CD4-positive, alpha-beta T cell treated with Interferon alpha-2 for 1 hour (primary cell): Measurements from ENCODE around the gene AK9.

ENCODE experiments used
- DNase-seq, 2 donors: peaks; one replicate each; pipeline ENCODE4 v3.0.0-alpha.2; 2020 to 2022

AK9 gene

GRCh38 chr6:109508166-109508860, 182.7 kb downstream of the AK9 start:
- DNase-seq, result no peak

DNA sequence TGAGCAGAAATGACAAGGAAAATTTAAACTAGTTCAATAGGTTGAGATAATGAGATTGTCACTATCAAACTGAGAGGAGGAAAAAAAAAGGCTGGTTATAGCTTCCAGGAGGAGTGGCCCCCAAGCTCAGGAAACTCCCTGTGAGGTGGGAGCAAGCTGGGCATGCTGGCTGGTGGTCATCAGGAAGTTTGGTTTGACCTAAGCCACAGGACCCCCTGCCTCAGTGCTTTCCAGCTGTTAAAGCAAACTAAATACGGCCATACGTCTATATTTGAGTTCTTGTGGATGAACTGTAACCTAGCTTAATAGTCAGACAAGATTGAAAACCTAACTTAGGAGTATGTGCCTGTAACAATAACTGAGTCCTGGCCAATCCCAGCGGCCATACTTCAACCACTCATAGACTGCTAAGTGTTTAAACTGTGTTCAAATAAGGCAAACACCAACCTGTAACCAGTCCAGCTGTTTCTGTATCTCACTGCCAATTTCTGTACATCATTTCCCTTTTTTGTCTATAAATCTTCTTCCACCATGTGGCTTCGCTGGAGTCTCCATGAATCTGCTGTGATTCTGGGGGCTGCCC, 183.4 kb downstream of the AK9 start:
- DNase-seq, result no peak

DNA sequence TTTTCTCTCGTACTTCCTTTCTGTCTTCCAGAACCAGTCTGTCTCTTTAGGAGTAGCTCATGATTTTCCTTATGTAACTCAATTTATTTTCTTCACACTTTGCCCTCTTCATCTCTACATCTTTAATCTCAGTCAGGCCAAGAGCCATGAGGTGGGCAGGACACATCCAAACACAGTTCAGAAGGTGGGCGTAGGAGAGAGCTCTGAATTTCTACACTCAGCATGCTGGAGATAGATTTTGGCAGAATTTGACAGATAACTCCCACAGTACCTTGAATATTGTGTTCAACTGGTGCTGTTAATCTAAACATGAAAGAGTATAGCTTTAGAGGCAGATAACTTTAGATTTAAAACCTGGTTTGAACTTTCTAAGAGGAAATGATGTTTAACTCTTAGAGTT, 184.2 kb downstream of the AK9 start:
- no peak for DNase-seq

DNA sequence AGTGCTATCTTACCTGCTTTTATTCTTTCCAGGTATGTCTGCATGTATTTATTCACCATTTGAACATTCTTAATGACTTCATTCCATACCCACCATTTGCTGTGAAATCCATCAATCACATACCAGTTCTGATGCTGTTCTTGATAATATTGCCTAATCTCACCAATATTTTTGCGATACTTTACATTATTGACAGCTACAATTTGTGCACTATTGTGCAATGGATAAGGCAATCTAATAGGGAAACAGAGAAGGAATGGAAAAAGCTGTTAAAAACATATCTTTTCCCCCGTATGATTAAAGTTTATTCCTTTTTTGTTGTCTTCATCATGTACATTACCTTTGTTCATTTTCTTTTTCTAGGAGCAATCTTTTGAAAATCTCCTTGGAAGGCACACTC, 184.7 kb downstream of the AK9 start:
- no peak for DNase-seq

DNA sequence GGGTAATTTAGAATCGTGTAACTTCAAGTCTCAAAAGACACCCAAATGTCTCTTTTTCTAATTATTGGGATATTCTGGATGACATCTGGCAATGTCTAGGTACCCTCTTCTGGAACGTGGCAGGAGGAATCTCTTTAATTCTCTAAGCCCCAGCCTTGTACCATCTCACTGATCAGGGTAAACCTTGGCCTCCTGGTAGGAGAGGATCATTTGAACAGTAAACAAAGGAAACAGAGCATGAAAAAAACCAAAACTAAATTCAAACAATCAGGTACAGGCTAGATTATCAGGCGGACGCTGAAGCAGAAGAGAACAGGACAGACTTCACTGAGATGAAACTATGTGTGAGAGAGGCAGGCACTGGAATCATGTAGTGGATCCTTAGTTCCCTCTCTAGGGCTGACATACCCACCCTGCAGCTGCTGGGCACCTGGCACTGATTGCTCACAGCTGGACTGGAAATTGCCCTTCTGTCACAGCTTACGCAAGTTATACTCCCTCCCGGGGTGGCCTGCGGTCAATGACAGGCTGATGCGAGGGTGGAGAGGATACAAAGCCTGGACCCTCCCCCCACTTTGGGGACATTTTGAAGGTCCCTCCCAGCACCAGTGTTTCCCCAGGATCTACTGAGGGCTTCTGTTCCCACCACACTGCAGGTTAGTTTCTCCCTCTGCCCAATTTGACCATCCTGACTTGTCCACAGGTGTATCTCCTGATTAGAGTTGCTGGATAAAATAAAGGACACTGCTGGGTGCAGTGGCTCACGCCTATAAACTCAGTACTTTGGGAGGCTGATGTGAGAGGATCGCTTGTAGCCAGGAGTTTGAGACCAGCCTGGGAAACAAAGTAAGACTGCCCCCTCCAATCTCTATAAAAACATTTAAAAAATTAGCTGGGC, 187.4 kb downstream of the AK9 start:
- no peak for DNase-seq

DNA sequence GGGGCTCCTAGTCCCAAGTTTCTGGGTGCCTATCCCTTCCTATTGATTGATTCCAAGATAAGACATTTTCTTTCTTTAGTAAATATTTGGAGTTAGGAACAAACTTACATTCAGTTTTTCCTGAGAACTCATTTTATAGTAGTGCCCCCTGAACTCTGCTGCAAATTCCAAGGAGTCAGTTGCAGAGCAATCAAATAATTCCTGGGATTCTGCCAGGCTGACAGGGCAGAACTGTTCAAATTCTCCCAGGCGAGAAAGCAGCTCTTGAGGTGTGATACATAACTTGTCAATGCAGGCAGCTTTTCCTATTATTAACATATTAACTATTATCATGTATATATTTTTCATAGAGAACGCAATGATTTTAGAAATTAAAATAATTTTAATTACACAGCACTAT, 192.1 kb downstream of the AK9 start:
- DNase-seq, result no peak

- no peak for DNase-seq
Observed at GRCh38 chr6:109498052-109498451, 192.9 kb downstream of the AK9 start.

- DNase-seq, result no peak
Observed at GRCh38 chr6:109496036-109496772, 194.8 kb downstream of the AK9 start.

- no peak for DNase-seq
Observed at GRCh38 chr6:109493865-109494264, 197.1 kb downstream of the AK9 start.

GRCh38 chr6:109491207-109491938, 199.6 kb downstream of the AK9 start:
- DNase-seq, result peak in 1 of 2 donors; percentile 44

DNA sequence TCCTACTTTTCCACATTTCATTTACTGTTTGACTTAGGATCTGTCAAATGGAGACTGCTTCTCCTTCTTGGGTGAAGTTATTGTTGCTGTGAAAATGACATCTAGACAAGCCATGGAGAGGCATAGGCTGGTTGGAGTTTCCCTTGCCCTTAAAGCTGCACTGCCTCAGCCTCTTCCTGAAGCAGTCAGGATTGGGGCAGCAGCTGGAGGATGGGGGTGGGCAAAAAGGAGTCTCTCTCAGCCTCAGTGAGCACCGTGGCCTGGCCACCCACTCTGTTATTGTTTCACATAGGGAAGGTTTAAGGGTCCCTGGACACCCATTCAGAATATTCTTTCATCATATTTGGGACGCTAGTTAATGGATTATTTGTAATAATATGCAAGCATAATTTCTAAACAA, 200.3 kb downstream of the AK9 start:
- no peak for DNase-seq

GRCh38 chr6:109488001-109488400, 203.0 kb downstream of the AK9 start:
- DNase-seq, result no peak

DNA sequence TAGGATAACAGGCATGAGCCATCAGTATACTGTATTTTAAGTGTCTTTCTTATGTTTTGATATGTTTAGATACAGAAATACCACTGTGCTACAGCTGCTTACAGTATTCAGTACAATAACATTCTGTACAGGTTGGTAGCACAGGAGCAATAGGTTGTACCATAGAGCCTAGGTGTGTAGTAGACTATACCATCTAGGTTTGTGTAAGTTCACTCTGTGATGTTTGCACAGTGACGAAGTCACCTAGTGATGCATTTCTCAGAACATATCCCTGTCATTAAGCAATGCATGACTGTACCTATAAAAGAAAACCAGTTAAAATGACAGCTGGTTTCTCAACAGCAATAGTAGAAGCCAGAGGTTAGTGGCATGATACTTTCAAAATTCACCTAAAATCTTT, 204.9 kb downstream of the AK9 start:
- no peak for DNase-seq

GRCh38 chr6:109485266-109485935, 205.6 kb downstream of the AK9 start:
- no peak for DNase-seq

GRCh38 chr6:109484122-109484521, 206.9 kb downstream of the AK9 start:
- DNase-seq, result no peak

DNA sequence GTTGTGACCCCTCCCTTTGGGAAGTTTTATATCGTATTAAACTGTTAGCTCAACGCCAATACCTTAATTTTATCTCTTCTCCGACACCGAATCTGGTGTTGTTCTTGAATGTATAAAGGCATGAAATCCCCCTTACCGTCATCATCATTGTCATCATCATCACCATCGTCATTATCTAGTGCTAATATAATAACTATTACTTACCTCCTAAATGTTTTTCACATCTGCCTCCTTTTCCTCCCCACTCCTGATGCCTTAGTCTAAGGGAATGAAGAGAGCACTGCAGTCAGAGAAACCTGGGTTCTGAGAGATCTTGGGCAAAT, 207.3 kb downstream of the AK9 start:
- DNase-seq, result no peak

DNA sequence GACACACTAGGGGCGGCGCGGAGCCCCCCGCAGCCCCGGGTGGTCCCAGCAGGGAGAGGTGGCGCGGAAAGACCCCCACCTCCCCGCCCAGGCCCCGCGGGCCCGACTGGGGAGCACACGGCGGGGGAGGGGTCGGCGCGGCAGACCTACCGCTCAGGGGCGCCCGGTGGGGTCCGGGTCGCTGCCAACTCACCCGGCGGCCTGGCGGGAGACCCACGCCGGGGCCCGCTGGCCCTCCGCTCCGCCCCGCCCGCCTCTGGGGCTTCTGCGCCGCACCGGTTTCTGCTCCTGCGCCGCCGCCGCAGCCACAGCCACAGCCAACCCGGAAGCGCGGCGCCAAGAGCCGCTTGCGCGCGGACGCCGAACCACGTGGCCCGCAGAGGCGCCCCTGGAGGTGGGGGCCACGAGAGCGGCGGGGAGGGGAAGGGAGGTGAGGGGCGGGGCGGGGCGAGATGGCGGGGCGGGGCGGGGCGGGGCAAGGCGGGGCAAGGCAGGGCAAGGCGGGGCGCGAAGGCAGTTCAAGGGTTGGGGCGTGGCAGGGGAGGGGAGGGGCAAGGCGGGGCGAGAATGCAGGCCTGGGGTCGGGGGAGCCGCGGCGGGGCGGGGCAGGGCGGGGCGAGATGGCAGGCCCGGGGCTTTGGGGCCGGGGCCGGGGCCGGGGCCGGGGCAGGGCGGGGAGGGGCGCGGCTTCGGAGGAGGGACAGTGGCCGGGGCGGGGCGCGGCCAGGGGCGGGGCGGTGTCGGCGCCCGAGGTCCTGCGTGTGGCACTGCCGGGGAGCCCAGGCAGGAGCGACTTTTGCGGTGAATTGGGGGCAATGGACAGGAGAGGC, 207.9 kb downstream of the AK9 start, which contains the start of gene ZBTB24:
TSS of gene ZBTB24 (minus strand) at position 315 of the 830 bp plus-strand sequence. CDS start 1,193 bp downstream, outside the sequence.
- peak; percentile 91 to 92 for DNase-seq

GRCh38 chr6:109480993-109481480, 210.0 kb downstream of the AK9 start:
- DNase-seq, result no peak

- peak in 1 of 2 donors; percentile 46 for DNase-seq
Observed at GRCh38 chr6:109478841-109479624, 212.0 kb downstream of the AK9 start.
